PC-9 (cell line): ENCODE measurements around the gene GRP. TPM values are rescaled to one million over a fixed set of nuclear protein-coding genes. Genes with fewer than 3 reads are reported as not detected.

Experiments used
- BruUV-seq: library from RNA; stranded (reverse); fragments of 400-500 nt; replicated peaks from 2 replicates; lab custom pipeline; 2021; lab: Mats Ljungman, UMichigan
- CTCF ChIA-PET: fragments of 300-600 bp; sonication (Branson Sonifier 250); formaldehyde crosslinking; loops from one replicate; lab custom pipeline; 2022; ENCODE audit warnings: antibody characterized with exemption; lab: Charles Lee
- POLR2A ChIA-PET: fragments of 300-600 bp; sonication (Branson Sonifier 250); formaldehyde crosslinking; loops from one replicate; lab custom pipeline; 2022; ENCODE audit warnings: antibody characterized with exemption; ENCODE audit not compliant: unreplicated experiment; lab: Charles Lee
- DNase-seq, 2 experiments: peaks; one replicate each; pipeline versions ENCODE4 v3.0.0 to v3.0.0-alpha.2; 2015 to 2022; ENCODE audit warnings: mixed read lengths in 1 of 2
- H2AFZ ChIP-seq: fragments of 200-600 bp; sonication (generic); 2 replicates; pipeline ENCODE4 v1.8.1; 2017; ENCODE audit warnings: antibody characterized with exemption
- H3F3A ChIP-seq: fragments of 200-600 bp; sonication (generic); 2 replicates; pipeline ENCODE4 v1.8.1; 2017; ENCODE audit warnings: antibody characterized with exemption, mild to moderate bottlenecking, low read depth; ENCODE audit not compliant: insufficient read depth
- H3K27ac ChIP-seq: fragments of 200-600 bp; sonication (generic); 2 replicates; pipeline ENCODE4 v1.6.1; 2016; ENCODE audit warnings: mixed run types
- H3K27me3 ChIP-seq: fragments of 200-600 bp; sonication (generic); 2 replicates; pipeline ENCODE4 v1.6.1; 2016; ENCODE audit warnings: low read depth, mixed run types; ENCODE audit not compliant: insufficient read depth
- H3K36me3 ChIP-seq: fragments of 200-600 bp; sonication (generic); 2 replicates; pipeline ENCODE4 v1.6.1; 2016; ENCODE audit warnings: low read depth, mixed run types
- H3K4me1 ChIP-seq: fragments of 200-600 bp; sonication (generic); replicated peaks from 2 replicates; pipeline ENCODE4 v1.6.1; 2016; ENCODE audit warnings: mixed run types; ENCODE audit not compliant: insufficient read depth
- H3K4me2 ChIP-seq: fragments of 200-600 bp; sonication (generic); 2 replicates; pipeline ENCODE4 v1.6.1; 2017; ENCODE audit warnings: mixed run types
- H3K4me3 ChIP-seq: fragments of 200-600 bp; sonication (generic); 2 replicates; pipeline ENCODE4 v1.6.1; 2016; ENCODE audit warnings: mixed run types
- H3K79me2 ChIP-seq: fragments of 200-600 bp; sonication (generic); 2 replicates; pipeline ENCODE4 v1.6.1; 2017; ENCODE audit warnings: low read depth, mixed run types
- H3K9me2 ChIP-seq: fragments of 200-600 bp; sonication (generic); 2 replicates; pipeline ENCODE4 v1.8.1; 2017; ENCODE audit warnings: mild to moderate bottlenecking; ENCODE audit not compliant: insufficient read depth
- H3K9me3 ChIP-seq: fragments of 200-600 bp; sonication (generic); 2 replicates; pipeline ENCODE4 v1.8.1; 2016; ENCODE audit warnings: low read depth; ENCODE audit not compliant: insufficient read depth
- H4K20me1 ChIP-seq: fragments of 200-600 bp; sonication (generic); 2 replicates; pipeline ENCODE4 v1.8.1; 2017; ENCODE audit not compliant: insufficient read depth
- CTCF ChIP-seq: fragments of 200-600 bp; sonication (generic); conservative IDR thresholded peaks from 2 replicates; pipeline ENCODE4 v1.6.1; 2017; ENCODE audit warnings: mixed run types, antibody characterized with exemption, mild to moderate bottlenecking, moderate library complexity
- EZH2 ChIP-seq: fragments of 200-600 bp; sonication (generic); IDR thresholded peaks from 2 replicates; pipeline ENCODE4 v1.8.0; 2017; ENCODE audit warnings: antibody characterized with exemption, low read depth
- intact Hi-C: fragments of 100-400 bp; cut with micrococcal nuclease; formaldehyde crosslinking; loops from one replicate; pipeline ENCODE4 v1.10.0; 2022; ENCODE audit not compliant: unreplicated experiment
- total RNA-seq: library from RNA; stranded (reverse); gene quantifications from 2 replicates; pipeline ENCODE4 v1.2.3, GENCODE V29; 2021

GRP gene
- total RNA-seq, 1 experiment from 2014 or later, result not detected

GRCh38 chr18:59273759-59274532 is 54.0 kb downstream of the GRP start:
- no TSS peak for BruUV-seq
- H3K4me1 ChIP-seq, result no peaks in the 10 kb centered on the region
- ChIA-PET CTCF (no interaction called here), POLR2A (no interaction called here)
- H3K27me3 ChIP-seq, result no peaks in the 10 kb centered on the region
- no peak overlapping the region for H3K27ac ChIP-seq
- no peaks in the 10 kb centered on the region for H3K79me2 ChIP-seq
- no peak overlapping the region for H3K4me2 ChIP-seq
- no peak overlapping the region for H2AFZ ChIP-seq
- H3K9me2 ChIP-seq, result no peaks in the 10 kb centered on the region
- H4K20me1 ChIP-seq, result no peaks in the 10 kb centered on the region
- no peaks in the 10 kb centered on the region for H3K36me3 ChIP-seq
- H3K4me3 ChIP-seq, result no peak overlapping the region
- TF ChIP-seq CTCF (no peak), EZH2 (no peak)
- intact Hi-C loops, result no loop called here
- no peaks in the 10 kb centered on the region for H3F3A ChIP-seq
- DNase-seq, result no peak
- H3K9me3 ChIP-seq, result no peaks in the 10 kb centered on the region

GRCh38 chr18:59274533-59274928 is 54.6 kb downstream of the GRP start:
- POLR2A ChIA-PET, result no interaction called here
- no TSS peak for BruUV-seq
- no peaks in the 10 kb centered on the region for H3K27me3 ChIP-seq

GRCh38 chr18:59275406-59275949 is 55.5 kb downstream of the GRP start:
- Histone ChIP-seq H3K4me1 (no peaks in the 10 kb centered on the region), H3K27ac (no peak overlapping the region), H3K4me3 (no peak overlapping the region), H3K36me3 (no peaks in the 10 kb centered on the region), H2AFZ (no peak overlapping the region), H3K9me3 (no peaks in the 10 kb centered on the region), H3K4me2 (no peak overlapping the region), H3K9me2 (no peaks in the 10 kb centered on the region), H3K27me3 (no peaks in the 10 kb centered on the region), H3K79me2 (no peaks in the 10 kb centered on the region), H4K20me1 (no peaks in the 10 kb centered on the region), H3F3A (no peaks in the 10 kb centered on the region)
- BruUV-seq, result no TSS peak
- TF ChIP-seq EZH2 (no peak), CTCF (no peak)
- POLR2A ChIA-PET, result no interaction called here
- intact Hi-C loops, result no loop called here
- no peak for DNase-seq
- CTCF ChIA-PET, result no interaction called here

More at GRCh38 chr18:59274533-59274928, 54.6 kb downstream of the GRP start:
- Histone ChIP-seq H4K20me1 (no peaks in the 10 kb centered on the region), H3F3A (no peaks in the 10 kb centered on the region), H2AFZ (no peak overlapping the region), H3K4me2 (no peak overlapping the region), H3K4me3 (no peak overlapping the region), H3K79me2 (no peaks in the 10 kb centered on the region), H3K9me3 (no peaks in the 10 kb centered on the region), H3K27ac (no peak overlapping the region), H3K36me3 (no peaks in the 10 kb centered on the region), H3K4me1 (no peaks in the 10 kb centered on the region), H3K9me2 (no peaks in the 10 kb centered on the region)
- no peak for TF ChIP-seq CTCF
- no peak for TF ChIP-seq EZH2
- CTCF ChIA-PET, result no interaction called here
- intact Hi-C loops, result no loop called here
- no peak for DNase-seq
